ENCODE results near the gene TET3. TPM values are rescaled to one million over a fixed set of nuclear protein-coding genes. Genes with fewer than 3 reads are reported as not detected.

The TET3 gene
- total and polyA plus RNA-seq, 2 of the 4 experiments (the other 2 are of a cell fraction), result 1.6 to 1.8 TPM

DNA sequence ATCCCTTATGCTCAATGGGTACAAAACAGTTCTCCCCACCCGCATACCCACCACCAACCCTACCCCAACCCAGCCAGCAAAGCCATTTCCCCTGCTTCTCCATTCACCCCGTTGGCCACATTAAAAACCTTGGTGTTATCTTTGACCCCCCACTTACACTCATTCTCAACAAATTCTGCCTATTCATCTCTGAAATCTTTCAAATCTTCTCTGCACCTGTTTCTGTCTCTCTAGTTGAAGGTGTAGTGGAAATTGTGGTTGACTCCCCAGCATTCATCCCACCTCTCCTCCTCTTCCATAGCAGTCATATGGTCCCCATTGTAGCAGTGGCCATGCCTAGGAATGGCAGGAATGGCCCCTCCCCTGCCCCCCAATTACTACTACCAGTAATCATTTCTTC is 20.5 kb upstream of the TET3 start:
- no peak overlapping the region for H2BK15ac ChIP-seq (ENCODE audit: low read depth, low read length)
- no peak overlapping the region for H4K91ac ChIP-seq (ENCODE audit: insufficient read depth, low read depth, low read length)
- no peak overlapping the region for H2AK9ac ChIP-seq (replicated peaks; ENCODE audit: low read depth, low read length, poor library complexity)
- no peak overlapping the region for H3K56ac ChIP-seq (ENCODE audit: extremely low read depth, insufficient read depth, low read length)
- H3K9ac ChIP-seq (ENCODE audit: low read depth, low read length), result no peak overlapping the region
- no peak overlapping the region for H4K8ac ChIP-seq (ENCODE audit: low read depth in 2 of 2, low read length in 2 of 2)
- H3K27ac ChIP-seq (ENCODE audit: insufficient read depth, low read length), result no peak overlapping the region
- WGBS, 2 experiments (ENCODE audit: extremely low coverage in 2 of 2, insufficient read length in 1 of 2), result no CpG with 5 or more reads among the region's 2 CpGs
- peaks cover 2% of the 10 kb centered on the region; the same call in 1 of the 2 replicates for H3K4me1 ChIP-seq (ENCODE audit: control insufficient read depth, insufficient read depth, low read length)
- no peak overlapping the region for H3K4me2 ChIP-seq (ENCODE audit: low read depth, low read length)
- no peak overlapping the region for H2BK5ac ChIP-seq (ENCODE audit: low read depth, low read length, poor library complexity, severe bottlenecking)
- H3K27me3 ChIP-seq (ENCODE audit: control insufficient read depth, insufficient read depth, low read length), result peaks cover 2% of the 10 kb centered on the region; the same call in 1 of the 2 replicates
- no peak overlapping the region for H3K4me3 ChIP-seq (ENCODE audit: insufficient read depth, low read depth, low read length)
- no peaks in the 10 kb centered on the region; a peak in 1 of 4 replicates for H3K79me1 ChIP-seq (ENCODE audit: low read depth in 1 of 2, low read length in 2 of 2)
- no peak overlapping the region for H4K5ac ChIP-seq (ENCODE audit: low read depth, low read length)
- intact Hi-C loops (cut with micrococcal nuclease), result no loop called here
- ATAC-seq (ENCODE audit: low read depth), result no peak
- no peak overlapping the region for H3K18ac ChIP-seq (ENCODE audit: low read depth, low read length)
- H3K36me3 ChIP-seq (ENCODE audit: control insufficient read depth, insufficient read depth, low read length), result peaks cover 4% of the 10 kb centered on the region
- H3K9me1 ChIP-seq (ENCODE audit: insufficient read depth, low read length), result no peaks in the 10 kb centered on the region; the same call in 1 of the 2 replicates
- no peak overlapping the region for H2BK120ac ChIP-seq (ENCODE audit: low read depth, low read length)
- H3K4ac ChIP-seq (ENCODE audit: low read depth, low read length), result no peak overlapping the region
- in situ Hi-C loops (cut with MboI; ENCODE audit: low sequenced_read_pairs), result no loop called here
- POLR2A ChIA-PET (ENCODE audit: unreplicated experiment), result no interaction called here
- BruUV-seq (replicated peaks), result no TSS peak
- H3K9me3 ChIP-seq (ENCODE audit: control insufficient read depth, insufficient read depth, low read length), result peaks cover 3% of the 10 kb centered on the region
- no peak for DNase-seq
- H3K14ac ChIP-seq (replicated peaks; ENCODE audit: low read depth, low read length), result no peak overlapping the region
- no peak overlapping the region for H2AK5ac ChIP-seq (ENCODE audit: low read depth, low read length)
- H4K20me1 ChIP-seq (ENCODE audit: insufficient read depth, low read length), result no peaks in the 10 kb centered on the region
- H2BK20ac ChIP-seq (ENCODE audit: low read depth, low read length), result no peak overlapping the region
- CTCF ChIA-PET, result no interaction called here
- H2AFZ ChIP-seq (replicated peaks; ENCODE audit: low read length, poor library complexity), result no peak overlapping the region
- TF ChIP-seq BHLHE40 (IDR thresholded peaks at IDR 0.05; ENCODE audit: low read depth, low read length) (no peak), RAD21 (IDR thresholded peaks at IDR 0.05; ENCODE audit: low read length) (no peak), FOS (IDR thresholded peaks at IDR 0.05; ENCODE audit: low read depth, low read length) (no peak), CEBPB (IDR thresholded peaks at IDR 0.05; ENCODE audit: low read depth, low read length) (no peak), NFE2L2 (IDR thresholded peaks at IDR 0.05; ENCODE audit: low read depth, low read length) (no peak), MXI1 (IDR thresholded peaks at IDR 0.05; ENCODE audit: borderline replicate concordance, low read depth, low read length) (no peak), MAZ (IDR thresholded peaks at IDR 0.05; ENCODE audit: borderline replicate concordance, low read depth, low read length) (no peak), MAFK (IDR thresholded peaks at IDR 0.05; ENCODE audit: low read depth, low read length) (no peak), RFX5 (IDR thresholded peaks at IDR 0.05; ENCODE audit: low read depth, low read length) (no peak), SMC3 (IDR thresholded peaks at IDR 0.05; ENCODE audit: low read depth, low read length) (no peak), CHD1 (IDR thresholded peaks at IDR 0.05; ENCODE audit: low read depth, low read length) (no peak), POLR2A (IDR thresholded peaks at IDR 0.05; ENCODE audit: low read depth, low read length) (no peak), RCOR1 (IDR thresholded peaks at IDR 0.05; ENCODE audit: insufficient replicate concordance, low read length) (no peak)
- TF ChIP-seq, protein P1, sequence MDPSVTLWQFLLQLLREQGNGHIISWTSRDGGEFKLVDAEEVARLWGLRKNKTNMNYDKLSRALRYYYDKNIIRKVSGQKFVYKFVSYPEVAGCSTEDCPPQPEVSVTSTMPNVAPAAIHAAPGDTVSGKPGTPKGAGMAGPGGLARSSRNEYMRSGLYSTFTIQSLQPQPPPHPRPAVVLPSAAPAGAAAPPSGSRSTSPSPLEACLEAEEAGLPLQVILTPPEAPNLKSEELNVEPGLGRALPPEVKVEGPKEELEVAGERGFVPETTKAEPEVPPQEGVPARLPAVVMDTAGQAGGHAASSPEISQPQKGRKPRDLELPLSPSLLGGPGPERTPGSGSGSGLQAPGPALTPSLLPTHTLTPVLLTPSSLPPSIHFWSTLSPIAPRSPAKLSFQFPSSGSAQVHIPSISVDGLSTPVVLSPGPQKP (IDR thresholded peaks at IDR 0.05; ENCODE audit: borderline replicate concordance, low read depth, low read length), result no peak
- TF ChIP-seq, protein P2, sequence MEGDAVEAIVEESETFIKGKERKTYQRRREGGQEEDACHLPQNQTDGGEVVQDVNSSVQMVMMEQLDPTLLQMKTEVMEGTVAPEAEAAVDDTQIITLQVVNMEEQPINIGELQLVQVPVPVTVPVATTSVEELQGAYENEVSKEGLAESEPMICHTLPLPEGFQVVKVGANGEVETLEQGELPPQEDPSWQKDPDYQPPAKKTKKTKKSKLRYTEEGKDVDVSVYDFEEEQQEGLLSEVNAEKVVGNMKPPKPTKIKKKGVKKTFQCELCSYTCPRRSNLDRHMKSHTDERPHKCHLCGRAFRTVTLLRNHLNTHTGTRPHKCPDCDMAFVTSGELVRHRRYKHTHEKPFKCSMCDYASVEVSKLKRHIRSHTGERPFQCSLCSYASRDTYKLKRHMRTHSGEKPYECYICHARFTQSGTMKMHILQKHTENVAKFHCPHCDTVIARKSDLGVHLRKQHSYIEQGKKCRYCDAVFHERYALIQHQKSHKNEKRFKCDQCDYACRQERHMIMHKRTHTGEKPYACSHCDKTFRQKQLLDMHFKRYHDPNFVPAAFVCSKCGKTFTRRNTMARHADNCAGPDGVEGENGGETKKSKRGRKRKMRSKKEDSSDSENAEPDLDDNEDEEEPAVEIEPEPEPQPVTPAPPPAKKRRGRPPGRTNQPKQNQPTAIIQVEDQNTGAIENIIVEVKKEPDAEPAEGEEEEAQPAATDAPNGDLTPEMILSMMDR (conservative IDR thresholded peaks at IDR 0.05; ENCODE audit: low read depth, low read length), result no peak
- TF ChIP-seq, protein P3, sequence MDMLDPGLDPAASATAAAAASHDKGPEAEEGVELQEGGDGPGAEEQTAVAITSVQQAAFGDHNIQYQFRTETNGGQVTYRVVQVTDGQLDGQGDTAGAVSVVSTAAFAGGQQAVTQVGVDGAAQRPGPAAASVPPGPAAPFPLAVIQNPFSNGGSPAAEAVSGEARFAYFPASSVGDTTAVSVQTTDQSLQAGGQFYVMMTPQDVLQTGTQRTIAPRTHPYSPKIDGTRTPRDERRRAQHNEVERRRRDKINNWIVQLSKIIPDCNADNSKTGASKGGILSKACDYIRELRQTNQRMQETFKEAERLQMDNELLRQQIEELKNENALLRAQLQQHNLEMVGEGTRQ (IDR thresholded peaks at IDR 0.05; ENCODE audit: low read depth, low read length), result no peak
- H3K23ac ChIP-seq (ENCODE audit: low read depth, low read length), result no peak overlapping the region
- dilution Hi-C loops (cut with HindIII; ENCODE audit: low sequenced_read_pairs, unreplicated experiment), result no loop called here
